ENCODE results near the gene TSPAN16. TPM values are rescaled to one million over a fixed set of nuclear protein-coding genes. Genes with fewer than 3 reads are reported as not detected.

The TSPAN16 gene
- total RNA-seq, 3 donors from 2014 or later, result not detected

DNA sequence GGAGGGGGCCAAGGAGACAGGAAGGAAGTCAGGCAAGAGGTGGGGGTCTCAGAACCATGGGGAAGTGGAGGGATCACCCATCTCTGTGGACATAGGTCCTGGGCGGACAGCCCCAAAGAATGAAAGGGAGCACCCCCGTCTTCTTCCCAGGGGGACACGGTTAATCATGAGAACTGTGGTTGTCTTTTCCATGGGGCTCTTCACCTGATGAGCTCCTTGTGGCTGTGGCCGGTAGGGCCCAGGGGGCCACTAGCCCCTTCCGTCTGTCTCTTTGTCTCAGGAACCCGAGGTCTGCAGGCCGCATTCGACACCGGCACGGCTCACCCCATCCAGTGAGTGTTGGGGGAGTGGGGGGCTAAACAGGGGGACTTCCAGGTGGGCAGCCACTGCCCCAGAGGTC lies 67.9 kb downstream of the TSPAN16 start:
- TF ChIP-seq POLR2A (IDR thresholded peaks at IDR 0.05) (no peak), CTCF (IDR thresholded peaks at IDR 0.05) (no peak), POLR2AphosphoS5 (IDR thresholded peaks at IDR 0.05) (no peak)
- no peak for DNase-seq (ENCODE audit: low spot score in 2 of 2)
- intact Hi-C loops (cut with DNase I; ENCODE audit: low total_unique reads), result no loop called here
- Histone ChIP-seq H3K4me3 (no peak overlapping the region), H3K27me3 (no peaks in the 10 kb centered on the region), H3K9me3 (no peaks in the 10 kb centered on the region), H3K4me1 (no peaks in the 10 kb centered on the region), H3K27ac (peak overlapping the region in 1 of 2 donors; percentile 52), H3K36me3 (no peaks in the 10 kb centered on the region)

- H3K36me3 ChIP-seq, result no peaks in the 10 kb centered on the region
- peak overlapping the region in 1 of 2 donors; percentile 52 for H3K27ac ChIP-seq
- no peaks in the 10 kb centered on the region for H3K27me3 ChIP-seq
- H3K9me3 ChIP-seq, result no peaks in the 10 kb centered on the region
- no peaks in the 10 kb centered on the region for H3K4me1 ChIP-seq
- no peak overlapping the region for H3K4me3 ChIP-seq
- TF ChIP-seq POLR2A (IDR thresholded peaks at IDR 0.05) (no peak), POLR2AphosphoS5 (IDR thresholded peaks at IDR 0.05) (no peak), CTCF (IDR thresholded peaks at IDR 0.05) (no peak)
- intact Hi-C loops (cut with DNase I; ENCODE audit: low total_unique reads), result no loop called here
- no peak for DNase-seq (ENCODE audit: low spot score in 2 of 2)
Observed at GRCh38 chr19:11364296-11364904, 68.4 kb downstream of the TSPAN16 start.

DNA sequence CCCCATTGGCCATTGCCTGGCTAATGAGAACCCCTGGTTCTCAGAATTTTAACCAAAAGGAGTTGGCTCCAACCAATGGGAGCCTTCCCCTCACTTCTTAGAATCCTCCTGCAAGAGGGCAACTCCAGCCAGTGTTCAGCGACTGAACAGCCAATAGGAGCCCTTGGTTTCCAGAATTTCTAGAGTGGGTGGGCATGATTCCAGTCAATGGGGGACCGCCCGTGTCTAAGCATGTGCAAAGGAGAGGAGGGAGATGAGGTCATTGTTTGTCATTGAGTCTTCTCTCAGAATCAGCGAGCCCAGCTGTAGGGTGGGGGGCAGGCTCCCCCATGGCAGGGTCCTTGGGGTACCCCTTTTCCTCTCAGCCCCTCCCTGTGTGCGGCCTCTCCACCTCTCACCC lies 69.0 kb downstream of the TSPAN16 start:
- TF ChIP-seq POLR2AphosphoS5 (IDR thresholded peaks at IDR 0.05) (no peak), CTCF (IDR thresholded peaks at IDR 0.05) (no peak), POLR2A (IDR thresholded peaks at IDR 0.05) (no peak)
- no peak overlapping the region for H3K4me3 ChIP-seq
- intact Hi-C loops (cut with DNase I; ENCODE audit: low total_unique reads), result no loop called here
- no peaks in the 10 kb centered on the region for H3K4me1 ChIP-seq
- no peaks in the 10 kb centered on the region for H3K36me3 ChIP-seq
- no peak for DNase-seq (ENCODE audit: low spot score in 2 of 2)
- H3K27ac ChIP-seq, result peak overlapping the region; percentile 36 to 52
- no peaks in the 10 kb centered on the region for H3K27me3 ChIP-seq
- H3K9me3 ChIP-seq, result no peaks in the 10 kb centered on the region

Other genes with a start within 250 kb of the TSPAN16 start
- gene LDLR, start 206.7 kb upstream of the TSPAN16 start, total RNA-seq, result 10 to 100 TPM; 12.6 to 47.4 (median 45.6) TPM
- gene SPC24, start 140.4 kb upstream of the TSPAN16 start, total RNA-seq, result 1 to 10 TPM in 2 of 3 donors, under 1 TPM in 1; 0.66 to 4.8 (median 2.3) TPM
- 100 to 1,000 TPM; 142 to 477 (median 197) TPM for gene KANK2, start 98.6 kb upstream of the TSPAN16 start, total RNA-seq
- 10 to 100 TPM in 1 of 3 donors, under 1 TPM in 1, not detected in 1; 0.44 to 17.9 TPM for gene ANGPTL8, start 56.5 kb upstream of the TSPAN16 start, total RNA-seq
- 10 to 100 TPM; 20.9 to 59.3 (median 49.6) TPM for gene DOCK6, start 33.6 kb upstream of the TSPAN16 start, total RNA-seq
- 10 to 100 TPM; 17.9 to 23.7 (median 22.6) TPM for gene RAB3D, start 43.5 kb downstream of the TSPAN16 start, total RNA-seq
- 100 to 1,000 TPM; 216 to 286 (median 243) TPM for gene TMEM205, start 50.1 kb downstream of the TSPAN16 start, total RNA-seq
- gene CCDC159, start 50.4 kb downstream of the TSPAN16 start, total RNA-seq, result 10 to 100 TPM in 2 of 3 donors, 1 to 10 TPM in 1; 8.6 to 30.2 (median 25.5) TPM
- 10 to 100 TPM in 2 of 3 donors, 1 to 10 TPM in 1; 7.7 to 19.0 (median 11.3) TPM for gene PLPPR2, start 59.3 kb downstream of the TSPAN16 start, total RNA-seq
- gene SWSAP1, start 78.5 kb downstream of the TSPAN16 start, total RNA-seq, result 1 to 10 TPM; 1.1 to 2.6 (median 2.2) TPM
- 1 to 10 TPM; 2.9 to 6.2 (median 4.1) TPM for gene EPOR, start 88.2 kb downstream of the TSPAN16 start, total RNA-seq
- gene RGL3, start 123.2 kb downstream of the TSPAN16 start, total RNA-seq, result 10 to 100 TPM in 1 of 3 donors, 1 to 10 TPM in 2; 3.7 to 18.4 (median 9.8) TPM
- gene ODAD3, start 139.0 kb downstream of the TSPAN16 start, total RNA-seq, result under 1 TPM in 2 of 3 donors, not detected in 1; 0.33 to 0.59 TPM
- gene PRKCSH, start 139.5 kb downstream of the TSPAN16 start, total RNA-seq, result 10 to 100 TPM; 69.5 to 95.9 (median 92.1) TPM
- not detected for gene ELAVL3, start 184.9 kb downstream of the TSPAN16 start, total RNA-seq
- 10 to 100 TPM in 2 of 3 donors, 1 to 10 TPM in 1; 3.4 to 14.0 (median 10.8) TPM for gene ZNF653, start 209.7 kb downstream of the TSPAN16 start, total RNA-seq
- 10 to 100 TPM; 37.0 to 56.0 (median 53.6) TPM for gene ECSIT, start 233.0 kb downstream of the TSPAN16 start, total RNA-seq
- 100 to 1,000 TPM in 1 of 3 donors, 10 to 100 TPM in 1, 1 to 10 TPM in 1; 2.2 to 106 (median 74.3) TPM for gene CNN1, start 242.7 kb downstream of the TSPAN16 start, total RNA-seq

Data from breast epithelium (tissue), 4 donors.